GM12878 (cell line): Measurements from ENCODE around the gene NT5C.

Experiments
- CEBPB ChIP-seq, 2 experiments: fragments of 150-350 bp in 1 of 2; IDR thresholded peaks; 2 replicates each; pipeline ENCODE4 v1.6.1; 2012 to 2014; ENCODE audit warnings: low read depth in 2 of 2, low read length in 2 of 2, borderline replicate concordance in 1 of 2, inconsistent platforms in 1 of 2
- CTCF ChIP-seq, 3 experiments: IDR thresholded peaks in 2 of 3; conservative IDR thresholded peaks in 1 of 3; 2 replicates each; pipeline ENCODE4 v1.5.1; 2011; ENCODE audit warnings: low read depth in 3 of 3, low read length in 3 of 3, mild to moderate bottlenecking in 3 of 3, control low read depth in 2 of 3, moderate library complexity in 2 of 3, inconsistent platforms in 1 of 3, mixed read lengths in 1 of 3; ENCODE audit not compliant: control insufficient read depth in 2 of 3, insufficient read depth in 1 of 3; ENCODE audit errors: extremely low read depth in 1 of 3
- EGR1 ChIP-seq, 2 experiments: IDR thresholded peaks; 1 replicate in 1 of 2; 2 replicates in 1 of 2; pipeline ENCODE4 v1.6.1; 2011 to 2012; ENCODE audit warnings: low read depth in 2 of 2, low read length in 2 of 2, borderline replicate concordance in 1 of 2, mild to moderate bottlenecking in 1 of 2, moderate library complexity in 1 of 2
- EP300 ChIP-seq, 2 experiments: fragments of 150-350 bp in 1 of 2; IDR thresholded peaks; 2 replicates each; pipeline ENCODE4 v1.6.1; 2011 to 2012; ENCODE audit warnings: low read depth in 2 of 2, low read length in 2 of 2, borderline replicate concordance in 1 of 2, improper control_type of control experiment in 1 of 2, inconsistent platforms in 1 of 2; ENCODE audit not compliant: control insufficient read depth in 1 of 2
- JUND ChIP-seq: IDR thresholded peaks from 2 replicates; pipeline ENCODE4 v1.6.1; 2012; ENCODE audit warnings: low read depth, mild to moderate bottlenecking, low read length, improper control_type of control experiment, moderate library complexity
- NRF1 ChIP-seq: conservative IDR thresholded peaks from 2 replicates; pipeline ENCODE4 v1.6.1; 2011; ENCODE audit warnings: mild to moderate bottlenecking, low read depth, low read length, improper control_type of control experiment
- POLR2A ChIP-seq: IDR thresholded peaks from 2 replicates; pipeline ENCODE4 v1.6.1; 2011; ENCODE audit warnings: low read depth, mild to moderate bottlenecking, low read length
- POLR2AphosphoS5 ChIP-seq: IDR thresholded peaks from 2 replicates; pipeline ENCODE4 v1.6.1; 2011; ENCODE audit warnings: mild to moderate bottlenecking, low read length, inconsistent platforms
- RFX5 ChIP-seq: IDR thresholded peaks from 2 replicates; pipeline ENCODE4 v1.6.1; 2011; ENCODE audit warnings: low read depth, low read length, improper control_type of control experiment
- TAF1 ChIP-seq: IDR thresholded peaks from 2 replicates; pipeline ENCODE4 v1.6.1; 2011; ENCODE audit warnings: mild to moderate bottlenecking, low read depth, low read length, borderline replicate concordance
- TBL1XR1 ChIP-seq: IDR thresholded peaks from 2 replicates; pipeline ENCODE4 v1.6.1; 2012; ENCODE audit warnings: low read depth, low read length, improper control_type of control experiment
- TCF7 ChIP-seq: IDR thresholded peaks from 2 replicates; pipeline ENCODE4 v1.6.1; 2014; ENCODE audit warnings: antibody characterized with exemption, borderline replicate concordance
- ZSCAN29 ChIP-seq: fragments of 450-650 bp; IDR thresholded peaks from 2 replicates; pipeline ENCODE4 v1.6.1; 2017; ENCODE audit warnings: mild to moderate bottlenecking, moderate library complexity

DNA sequence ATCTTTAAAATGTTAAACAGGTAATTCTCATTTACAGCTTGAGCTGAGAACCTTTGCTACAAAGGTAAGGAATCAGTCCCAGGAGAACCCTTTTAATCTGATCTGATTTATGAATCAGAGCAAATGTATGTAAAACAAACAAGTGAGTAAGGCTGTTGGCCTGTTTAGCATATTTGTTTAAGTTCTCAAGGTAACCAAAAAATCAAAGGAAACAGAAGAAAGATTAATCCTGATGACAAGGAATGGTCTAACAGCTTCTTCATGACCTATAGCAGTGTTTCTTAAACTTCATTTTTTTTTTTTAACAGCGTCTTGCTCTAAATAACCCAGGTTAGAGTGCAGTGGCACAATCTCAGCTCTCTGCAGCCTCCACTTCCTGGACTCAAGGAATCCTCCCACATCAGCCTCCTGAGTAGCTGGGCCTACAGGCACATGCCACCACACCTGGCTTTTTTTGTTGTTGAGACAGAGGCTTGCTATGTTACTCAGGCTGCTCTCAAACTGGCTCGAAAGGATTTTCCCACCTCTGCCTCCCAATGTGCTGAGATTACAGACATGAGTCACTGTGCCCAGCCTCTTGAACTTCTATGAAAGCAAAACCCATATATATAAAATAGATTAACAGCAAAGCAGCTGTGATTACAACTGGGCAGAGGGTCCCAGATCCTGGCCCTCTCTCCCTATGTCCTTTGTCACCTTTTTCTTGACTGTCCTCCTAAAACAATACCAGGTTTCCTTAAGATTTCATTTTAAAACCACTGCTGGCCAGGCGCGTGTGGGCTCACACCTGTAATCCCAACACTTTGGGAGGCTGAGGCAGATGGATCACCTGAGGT, 27.9 kb upstream of the NT5C start:
- TF ChIP-seq TAF1 (no peak), POLR2A (no peak), EP300 (IDR thresholded peaks at IDR 0.05; ENCODE audit: borderline replicate concordance in 1 of 2, control insufficient read depth in 1 of 2, low read depth in 2 of 2, low read length in 2 of 2) (no peak), CTCF (IDR thresholded peaks at IDR 0.05 in 2 of 3, conservative IDR thresholded peaks at IDR 0.05 in 1 of 3; ENCODE audit: control insufficient read depth in 2 of 3, extremely low read depth in 1 of 3, insufficient read depth in 1 of 3, low read depth in 3 of 3, low read length in 3 of 3) (no peak), JUND (no peak), TBL1XR1 (no peak), EGR1 (IDR thresholded peaks at IDR 0.05; ENCODE audit: borderline replicate concordance in 1 of 2, low read depth in 2 of 2, low read length in 2 of 2) (no peak), ZSCAN29 (no peak), TCF7 (no peak), RFX5 (no peak), POLR2AphosphoS5 (no peak), NRF1 (no peak), CEBPB (IDR thresholded peaks at IDR 0.05; ENCODE audit: borderline replicate concordance in 1 of 2, low read depth in 2 of 2, low read length in 2 of 2) (no peak)
